GM20000 (cell line): Measurements from ENCODE around the gene RFX2.

Experiments
- DNase-seq: peaks from one replicate; pipeline ENCODE4 v3.0.0; 2012; ENCODE audit warnings: low spot score
- TF ChIP-seq, protein P1 (sequence below): IDR thresholded peaks from 2 replicates; pipeline ENCODE4 v1.5.1; 2012; ENCODE audit warnings: mild to moderate bottlenecking, control low read depth; ENCODE audit errors: extremely low read depth, missing control alignments

RFX2 gene

DNA sequence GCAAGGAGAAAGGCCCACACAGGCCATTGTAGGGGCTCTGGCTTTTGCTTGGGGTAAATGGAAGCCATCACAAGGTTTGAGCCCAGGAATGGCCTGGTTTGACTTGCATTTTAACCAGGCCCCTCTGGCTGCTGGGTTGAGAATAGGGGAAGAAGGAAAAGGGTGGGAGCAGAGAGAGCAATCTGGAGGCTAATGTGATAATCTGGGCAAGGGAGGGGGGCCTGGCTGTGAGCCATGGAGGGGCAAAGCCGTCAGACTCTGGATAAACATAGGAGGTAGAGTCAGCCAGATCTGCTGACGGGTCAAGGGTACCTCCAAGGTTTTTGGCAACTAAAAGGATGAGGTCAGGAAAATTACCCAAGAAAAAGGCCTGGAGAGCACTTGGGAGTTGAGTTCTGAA is 41.6 kb downstream of the RFX2 start:
- TF ChIP-seq, protein P1, sequence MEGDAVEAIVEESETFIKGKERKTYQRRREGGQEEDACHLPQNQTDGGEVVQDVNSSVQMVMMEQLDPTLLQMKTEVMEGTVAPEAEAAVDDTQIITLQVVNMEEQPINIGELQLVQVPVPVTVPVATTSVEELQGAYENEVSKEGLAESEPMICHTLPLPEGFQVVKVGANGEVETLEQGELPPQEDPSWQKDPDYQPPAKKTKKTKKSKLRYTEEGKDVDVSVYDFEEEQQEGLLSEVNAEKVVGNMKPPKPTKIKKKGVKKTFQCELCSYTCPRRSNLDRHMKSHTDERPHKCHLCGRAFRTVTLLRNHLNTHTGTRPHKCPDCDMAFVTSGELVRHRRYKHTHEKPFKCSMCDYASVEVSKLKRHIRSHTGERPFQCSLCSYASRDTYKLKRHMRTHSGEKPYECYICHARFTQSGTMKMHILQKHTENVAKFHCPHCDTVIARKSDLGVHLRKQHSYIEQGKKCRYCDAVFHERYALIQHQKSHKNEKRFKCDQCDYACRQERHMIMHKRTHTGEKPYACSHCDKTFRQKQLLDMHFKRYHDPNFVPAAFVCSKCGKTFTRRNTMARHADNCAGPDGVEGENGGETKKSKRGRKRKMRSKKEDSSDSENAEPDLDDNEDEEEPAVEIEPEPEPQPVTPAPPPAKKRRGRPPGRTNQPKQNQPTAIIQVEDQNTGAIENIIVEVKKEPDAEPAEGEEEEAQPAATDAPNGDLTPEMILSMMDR = no peak
- DNase-seq = no peak

DNA sequence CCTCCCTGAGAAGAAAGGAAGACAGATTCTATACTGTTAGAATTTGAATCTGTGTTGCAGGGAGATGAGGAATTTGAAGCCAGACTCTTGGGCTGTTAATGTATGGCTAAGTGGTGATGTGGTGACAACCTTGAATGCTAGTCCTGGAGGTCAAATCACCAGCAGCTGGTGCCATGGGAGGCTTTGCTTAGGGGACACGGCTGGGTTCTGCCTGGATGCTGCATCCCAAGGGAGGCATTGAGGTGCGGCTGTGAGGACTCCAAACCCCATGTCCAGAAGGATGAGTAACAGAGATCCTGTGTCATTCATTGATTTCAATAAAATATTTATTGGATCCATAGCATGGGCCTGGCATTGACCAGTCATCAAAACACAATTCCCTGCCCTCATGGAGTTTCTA is 42.3 kb downstream of the RFX2 start:
- no peak for DNase-seq
- TF ChIP-seq, protein P1 = no peak

GRCh38 chr19:6066661-6067646 is 43.3 kb downstream of the RFX2 start:
- DNase-seq = no peak
- TF ChIP-seq, protein P1 = no peak

DNA sequence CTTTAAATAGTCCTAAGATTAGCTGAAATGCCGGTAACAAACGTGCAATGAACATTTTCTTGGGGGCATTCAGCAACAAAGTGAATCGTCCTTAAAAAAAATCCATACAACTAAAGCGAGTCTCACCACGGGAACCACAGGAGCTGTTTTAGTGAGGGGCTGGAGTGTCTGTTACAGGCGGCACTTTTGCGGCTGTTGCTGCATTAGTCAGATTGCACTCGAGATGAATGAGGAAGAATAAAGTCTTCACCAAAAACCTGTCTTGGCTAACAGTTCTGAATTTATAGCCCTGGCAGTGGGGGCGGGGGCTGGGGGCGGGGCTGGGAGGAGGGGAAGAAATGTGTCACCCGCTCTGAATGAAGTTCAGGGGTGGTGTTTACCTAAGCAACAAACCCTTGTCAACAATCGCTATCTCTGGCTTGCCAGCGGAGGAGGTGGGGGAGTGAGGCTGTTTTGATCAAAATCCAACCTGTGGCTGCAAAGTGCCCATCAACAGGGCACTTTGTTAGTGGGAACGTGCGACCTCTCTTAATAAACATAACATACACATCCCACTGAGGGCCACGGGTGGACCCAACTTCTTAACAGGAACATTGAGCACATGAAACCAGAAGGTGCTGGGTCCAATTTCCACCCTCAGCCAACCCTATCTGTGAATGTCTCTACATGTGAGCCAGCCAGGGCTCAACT is 44.5 kb downstream of the RFX2 start:
- no peak for DNase-seq
- TF ChIP-seq, protein P1 = no peak

GRCh38 chr19:6064336-6065073 is 45.8 kb downstream of the RFX2 start:
- TF ChIP-seq, protein P1 = no peak

GRCh38 chr19:6063576-6064335 is 46.5 kb downstream of the RFX2 start:
- TF ChIP-seq, protein P1 = no peak
- no peak for DNase-seq

More at GRCh38 chr19:6064336-6065073, 45.8 kb downstream of the RFX2 start:
- DNase-seq = no peak
